Neuronal stem cell (in vitro differentiated cells): ENCODE results near the gene MFSD2A.

Experiments
- DNase-seq: peaks from one replicate; pipeline ENCODE4 v3.0.0-alpha.2; 2013; ENCODE audit warnings: low spot score
- H2AFZ ChIP-seq: one replicate; pipeline ENCODE4 v1.6.1; 2013; ENCODE audit warnings: mild to moderate bottlenecking, low read length, inconsistent platforms
- H2AK5ac ChIP-seq: 2 replicates; pipeline ENCODE4 v1.6.1; 2013; ENCODE audit warnings: low read depth, mild to moderate bottlenecking, inconsistent platforms, low read length, moderate library complexity, mixed read lengths
- H2BK120ac ChIP-seq: 2 replicates; pipeline ENCODE4 v1.6.1; 2013; ENCODE audit warnings: low read depth, mild to moderate bottlenecking, inconsistent platforms, low read length, moderate library complexity, mixed read lengths
- H2BK12ac ChIP-seq: one replicate; pipeline ENCODE4 v1.6.1; 2013; ENCODE audit warnings: low read length, inconsistent platforms
- H2BK15ac ChIP-seq: 2 replicates; pipeline ENCODE4 v1.6.1; 2013; ENCODE audit warnings: mild to moderate bottlenecking, low read length, inconsistent platforms, mixed read lengths
- H2BK5ac ChIP-seq: one replicate; pipeline ENCODE4 v1.6.1; 2013; ENCODE audit warnings: inconsistent platforms, mild to moderate bottlenecking, low read length, moderate library complexity
- H3K14ac ChIP-seq: one replicate; pipeline ENCODE4 v1.6.1; 2013; ENCODE audit warnings: low read length, inconsistent platforms
- H3K18ac ChIP-seq: 2 replicates; pipeline ENCODE4 v1.6.1; 2013; ENCODE audit warnings: low read length, inconsistent platforms
- H3K23ac ChIP-seq: 2 replicates; pipeline ENCODE4 v1.6.1; 2013; ENCODE audit warnings: low read depth, mild to moderate bottlenecking, mixed read lengths, low read length, inconsistent platforms; ENCODE audit not compliant: poor library complexity
- H3K27ac ChIP-seq: replicated peaks from 3 replicates; pipeline ENCODE4 v1.5.1; 2013; ENCODE audit warnings: low read length, inconsistent platforms
- H3K27me3 ChIP-seq, 3 experiments: 2 replicates each; pipeline ENCODE4 v1.6.1; 2013; ENCODE audit warnings: low read length in 3 of 3, mild to moderate bottlenecking in 2 of 3, inconsistent platforms in 1 of 3, low read depth in 1 of 3, mixed read lengths in 1 of 3, moderate library complexity in 1 of 3; ENCODE audit not compliant: control insufficient read depth in 3 of 3, insufficient read depth in 3 of 3
- H3K36me3 ChIP-seq, 2 donors: replicated peaks in 1 of 2; 2 replicates each; pipeline ENCODE4 v1.6.1; 2013; ENCODE audit warnings: low read length in 2 of 2; ENCODE audit not compliant: control insufficient read depth in 2 of 2, insufficient read depth in 2 of 2
- H3K4ac ChIP-seq: 2 replicates; pipeline ENCODE4 v1.6.1; 2013; ENCODE audit warnings: inconsistent platforms, mild to moderate bottlenecking, low read length, moderate library complexity
- H3K4me1 ChIP-seq, 2 donors: 1 replicate in 1 of 2; 2 replicates in 1 of 2; pipeline ENCODE4 v1.6.1; 2013; ENCODE audit warnings: low read length in 2 of 2, low read depth in 1 of 2; ENCODE audit not compliant: control insufficient read depth in 2 of 2, insufficient read depth in 1 of 2
- H3K4me2 ChIP-seq: one replicate; pipeline ENCODE4 v1.6.1; 2013; ENCODE audit warnings: mild to moderate bottlenecking, low read length, inconsistent platforms; ENCODE audit not compliant: insufficient read depth, poor library complexity, severe bottlenecking
- H3K4me3 ChIP-seq, 2 donors: 2 replicates each; pipeline ENCODE4 v1.5.1; 2013; ENCODE audit warnings: low read length in 2 of 2, mild to moderate bottlenecking in 2 of 2, inconsistent platforms in 1 of 2, moderate library complexity in 1 of 2
- H3K79me1 ChIP-seq: one replicate; pipeline ENCODE4 v1.6.1; 2013; ENCODE audit warnings: low read depth, mild to moderate bottlenecking, inconsistent platforms, low read length, moderate library complexity
- H3K9ac ChIP-seq: one replicate; pipeline ENCODE4 v1.6.1; 2013; ENCODE audit warnings: mild to moderate bottlenecking, low read depth, low read length, inconsistent platforms; ENCODE audit not compliant: poor library complexity
- H3K9me3 ChIP-seq, 2 donors: replicated peaks in 1 of 2; 2 replicates each; pipeline versions ENCODE3 to v1.6.1; 2013; ENCODE audit warnings: low read length in 2 of 2, mild to moderate bottlenecking in 2 of 2, inconsistent platforms in 1 of 2, low read depth in 1 of 2, mixed read lengths in 1 of 2, moderate library complexity in 1 of 2; ENCODE audit not compliant: control insufficient read depth in 2 of 2, insufficient read depth in 1 of 2
- H4K8ac ChIP-seq: one replicate; pipeline ENCODE4 v1.6.1; 2013; ENCODE audit warnings: low read depth, mild to moderate bottlenecking, inconsistent platforms, low read length, moderate library complexity
- H4K91ac ChIP-seq: one replicate; pipeline ENCODE4 v1.6.1; 2013; ENCODE audit warnings: low read length, low read depth, mild to moderate bottlenecking, inconsistent platforms; ENCODE audit not compliant: poor library complexity
- WGBS, 2 donors: extraction: QIAGEN DNeasy Blood & Tissue Kit; methylation state at CpG; one replicate each; pipeline ENCODE4 v1.1.7; 2013; ENCODE audit warnings: missing lambda C conversion rate in 2 of 2, mixed read lengths in 1 of 2; ENCODE audit not compliant: insufficient read length in 2 of 2, insufficient replicate concordance in 1 of 2; ENCODE audit errors: extremely low coverage in 2 of 2; 5-methylcytosine and 5-hydroxymethylcytosine counted together

The MFSD2A gene

DNA sequence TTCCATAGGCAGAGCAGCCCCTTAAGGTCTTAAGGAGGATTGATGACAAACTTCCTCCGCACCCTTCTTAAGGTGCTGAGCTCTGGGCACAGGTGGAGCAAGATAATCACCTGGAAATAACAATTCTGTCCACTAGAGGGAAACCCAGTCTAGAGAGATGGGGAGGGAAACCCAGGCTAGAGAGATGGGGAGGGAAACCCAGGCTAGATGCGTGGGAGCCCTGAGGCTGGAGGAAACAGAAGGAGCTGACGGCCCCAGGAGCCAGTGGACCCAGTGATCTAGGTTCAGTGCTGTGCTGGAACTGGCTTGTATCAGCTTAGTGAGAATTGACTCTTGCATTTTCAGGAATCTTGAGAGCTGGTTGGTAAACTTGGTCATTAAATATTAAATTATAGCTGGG, 35.4 kb upstream of the MFSD2A start:
- H3K27ac ChIP-seq = no peak overlapping the region
- no peak overlapping the region for H4K8ac ChIP-seq
- H2BK120ac ChIP-seq = no peak overlapping the region
- no peak overlapping the region for H2BK5ac ChIP-seq
- no peaks in the 10 kb centered on the region for H3K9me3 ChIP-seq
- no peaks in the 10 kb centered on the region for H3K79me1 ChIP-seq
- H2AFZ ChIP-seq = no peak overlapping the region
- DNase-seq = peak; percentile 38
- no peak overlapping the region for H3K4ac ChIP-seq
- no peak overlapping the region for H2BK15ac ChIP-seq
- no peak overlapping the region for H3K23ac ChIP-seq
- no peak overlapping the region for H3K14ac ChIP-seq
- no peak overlapping the region for H3K18ac ChIP-seq
- H3K4me1 ChIP-seq = peaks cover 5 to 10% of the 10 kb centered on the region in 2 donors
- H3K9ac ChIP-seq = no peak overlapping the region
- no peak overlapping the region for H2BK12ac ChIP-seq
- no peaks in the 10 kb centered on the region for H3K36me3 ChIP-seq
- H3K27me3 ChIP-seq = peaks cover 0 to 7% (median 0%) of the 10 kb centered on the region in 3 experiments
- WGBS, 2 donors = no CpG with 5 or more reads among the region's 3 CpGs
- H2AK5ac ChIP-seq = no peak overlapping the region
- no peak overlapping the region for H3K4me3 ChIP-seq
- no peak overlapping the region for H3K4me2 ChIP-seq
- H4K91ac ChIP-seq = no peak overlapping the region

DNA sequence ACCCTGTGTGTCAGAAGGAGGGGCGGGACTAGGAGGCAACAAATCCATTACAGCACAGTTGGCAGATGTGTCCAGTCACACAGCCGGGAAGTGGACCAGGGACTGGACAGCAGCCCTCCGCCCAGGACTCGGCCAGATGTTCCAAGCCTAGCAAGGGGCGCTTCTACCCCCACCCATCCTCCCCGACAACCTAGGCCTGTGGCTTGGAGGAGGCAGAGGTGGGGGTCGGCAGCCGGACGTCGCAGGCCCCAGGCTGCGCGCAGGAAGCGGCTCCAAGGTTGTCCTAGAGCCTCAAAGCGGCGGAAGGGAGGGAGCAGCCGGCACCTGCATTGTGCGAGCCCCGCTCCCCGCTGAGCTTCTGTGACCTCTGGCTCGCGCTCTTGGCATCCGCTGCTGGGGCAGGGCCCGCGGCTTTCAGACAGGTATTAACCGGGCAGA, 32.7 kb upstream of the MFSD2A start:
- H3K4me2 ChIP-seq = peak overlapping the region; percentile 30
- no peak overlapping the region for H4K91ac ChIP-seq
- no peaks in the 10 kb centered on the region for H3K9me3 ChIP-seq
- peak overlapping the region in 1 of 2 donors; percentile 2 for H3K4me3 ChIP-seq
- H2BK15ac ChIP-seq = no peak overlapping the region
- DNase-seq = peak; percentile 75
- H3K14ac ChIP-seq = no peak overlapping the region
- H3K79me1 ChIP-seq = no peaks in the 10 kb centered on the region
- WGBS, 2 donors = no CpG with 5 or more reads among the region's 25 CpGs
- H2BK120ac ChIP-seq = no peak overlapping the region
- H2BK12ac ChIP-seq = no peak overlapping the region
- no peak overlapping the region for H3K4ac ChIP-seq
- H3K9ac ChIP-seq = no peak overlapping the region
- H4K8ac ChIP-seq = no peak overlapping the region
- H3K27ac ChIP-seq = no peak overlapping the region
- peaks cover 9 to 13% of the 10 kb centered on the region in 2 donors for H3K4me1 ChIP-seq
- H3K18ac ChIP-seq = peak overlapping the region; percentile 32
- no peaks in the 10 kb centered on the region for H3K36me3 ChIP-seq
- H2AK5ac ChIP-seq = peak overlapping the region; percentile 12
- no peak overlapping the region for H2BK5ac ChIP-seq
- peak overlapping the region; percentile 18 for H3K23ac ChIP-seq
- H2AFZ ChIP-seq = peak overlapping the region; percentile 81
- H3K27me3 ChIP-seq = peaks cover 0 to 7% (median 0%) of the 10 kb centered on the region in 3 experiments

DNA sequence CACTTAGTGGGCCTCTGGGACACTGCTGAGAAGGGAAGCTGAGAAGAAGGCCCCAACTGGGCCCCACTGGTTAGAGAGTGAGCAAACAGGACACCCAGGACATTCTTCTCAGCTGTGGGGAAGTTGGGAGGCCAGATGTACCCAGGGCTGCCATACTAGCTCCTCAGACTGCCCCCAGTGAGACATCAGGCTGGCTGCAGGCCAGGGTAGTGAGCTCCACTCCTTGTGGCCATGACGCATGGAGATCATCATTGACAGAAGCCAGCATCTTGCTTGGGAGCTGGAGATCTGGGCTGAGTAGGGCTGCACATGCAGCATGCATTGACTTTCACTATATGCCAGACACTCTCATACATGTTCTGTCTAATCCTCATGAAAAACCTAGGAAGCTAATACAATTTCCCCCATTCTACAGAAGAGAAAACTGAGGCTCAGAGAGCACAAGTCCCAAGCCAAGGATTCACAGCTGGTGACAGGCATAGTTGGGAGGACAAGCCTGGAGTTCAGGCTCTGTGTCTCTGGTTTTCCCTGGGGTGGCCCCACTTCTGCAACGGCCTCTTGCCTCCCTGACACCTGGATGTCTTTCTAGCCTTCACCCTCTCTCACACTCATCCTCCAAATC, 29.1 kb upstream of the MFSD2A start:
- peak overlapping the region; percentile 16 for H3K23ac ChIP-seq
- WGBS, 2 donors = no CpG with 5 or more reads among the region's 2 CpGs
- no peak for DNase-seq
- H3K9ac ChIP-seq = no peak overlapping the region
- H3K4me3 ChIP-seq = no peak overlapping the region
- no peak overlapping the region for H2BK12ac ChIP-seq
- no peak overlapping the region for H2BK120ac ChIP-seq
- H3K4me1 ChIP-seq = peaks cover 9 to 13% of the 10 kb centered on the region in 2 donors
- no peaks in the 10 kb centered on the region for H3K79me1 ChIP-seq
- H3K18ac ChIP-seq = no peak overlapping the region
- H4K8ac ChIP-seq = no peak overlapping the region
- H3K27me3 ChIP-seq = peaks cover 0 to 7% (median 0%) of the 10 kb centered on the region in 3 experiments
- H3K4me2 ChIP-seq = no peak overlapping the region
- H3K14ac ChIP-seq = no peak overlapping the region
- no peaks in the 10 kb centered on the region for H3K36me3 ChIP-seq
- no peak overlapping the region for H2BK15ac ChIP-seq
- H3K9me3 ChIP-seq = no peaks in the 10 kb centered on the region
- H4K91ac ChIP-seq = no peak overlapping the region
- no peak overlapping the region for H2BK5ac ChIP-seq
- H2AFZ ChIP-seq = peak overlapping the region; percentile 25
- no peak overlapping the region for H2AK5ac ChIP-seq
- H3K4ac ChIP-seq = no peak overlapping the region
- H3K27ac ChIP-seq = no peak overlapping the region

DNA sequence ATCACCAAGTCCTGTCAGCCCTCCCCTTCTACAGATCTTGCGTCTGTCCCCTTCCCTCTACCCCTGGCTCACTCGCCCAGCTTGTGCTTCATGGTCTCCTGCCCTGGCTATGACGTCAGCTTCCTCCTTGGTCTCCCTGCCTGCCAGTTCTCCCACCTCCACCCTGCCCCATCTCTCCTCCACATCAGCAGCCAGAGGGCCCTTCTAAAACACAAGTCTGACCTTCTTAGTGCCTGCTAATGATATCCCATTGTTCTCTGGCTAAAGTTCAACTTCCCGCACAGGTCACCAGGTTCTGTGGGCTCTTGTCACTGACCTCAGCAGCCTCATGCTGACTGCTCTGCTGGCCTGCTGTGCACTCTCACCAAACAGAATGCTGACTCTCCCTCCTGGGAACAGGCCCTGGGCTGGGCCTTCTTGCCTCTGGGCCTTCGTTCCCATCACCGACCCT, 28.6 kb upstream of the MFSD2A start:
- Histone ChIP-seq H2BK12ac (no peak overlapping the region), H3K4me1 (peaks cover 9 to 13% of the 10 kb centered on the region in 2 donors), H4K8ac (no peak overlapping the region), H3K9ac (peak overlapping the region; percentile 47), H2BK120ac (no peak overlapping the region), H3K4ac (no peak overlapping the region), H3K27me3 (peaks cover 0 to 6% (median 0%) of the 10 kb centered on the region in 3 experiments), H3K27ac (no peak overlapping the region), H3K36me3 (no peaks in the 10 kb centered on the region), H3K18ac (peak overlapping the region; percentile 15), H3K9me3 (no peaks in the 10 kb centered on the region), H3K4me2 (no peak overlapping the region), H2BK15ac (no peak overlapping the region), H3K79me1 (no peaks in the 10 kb centered on the region), H3K14ac (no peak overlapping the region), H2AFZ (peak overlapping the region; percentile 25), H4K91ac (no peak overlapping the region), H2BK5ac (no peak overlapping the region), H3K23ac (peak overlapping the region; percentile 16), H2AK5ac (no peak overlapping the region), H3K4me3 (no peak overlapping the region)
- no peak for DNase-seq
- WGBS, 2 donors = no CpG with 5 or more reads among the region's 6 CpGs
